Stimulated activated CD4-positive, alpha-beta T cell treated with anti-CD3 and anti-CD28 coated beads, Interleukin-1b, Interleukin-23, amount 100 ng/mL, for 48 hours (primary cell): Measurements from ENCODE around the gene BST2.

ENCODE experiments used
- DNase-seq: peaks from one replicate; pipeline ENCODE4 v3.0.0-alpha.2; 2020

BST2 gene

DNA sequence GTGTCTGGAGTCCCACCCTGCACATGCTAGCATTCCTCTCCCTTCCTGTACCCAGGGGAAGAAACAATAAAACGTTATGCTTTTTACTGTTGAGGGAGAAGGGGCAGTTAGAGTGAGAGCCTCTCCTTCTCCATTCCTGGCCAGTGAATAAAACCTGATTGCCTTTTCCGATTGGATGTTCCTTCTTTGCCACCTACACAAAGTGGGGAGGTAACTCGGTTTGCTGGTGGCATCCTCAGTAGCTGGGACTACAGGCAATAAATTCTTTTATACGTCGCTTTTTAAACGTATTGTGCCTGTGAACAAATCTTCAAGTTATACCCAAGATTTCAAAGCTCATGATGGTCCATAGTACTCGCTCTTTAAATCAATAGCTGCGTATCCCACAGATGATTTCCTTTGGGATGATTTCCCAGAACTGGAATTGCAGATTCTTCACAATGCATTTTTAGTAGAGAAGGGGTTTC lies 13.8 kb upstream of the BST2 start:
- DNase-seq: no peak

- no peak for DNase-seq
These were observed 13.3 kb upstream of the BST2 start for GRCh38 chr19:17418710-17419109.

DNA sequence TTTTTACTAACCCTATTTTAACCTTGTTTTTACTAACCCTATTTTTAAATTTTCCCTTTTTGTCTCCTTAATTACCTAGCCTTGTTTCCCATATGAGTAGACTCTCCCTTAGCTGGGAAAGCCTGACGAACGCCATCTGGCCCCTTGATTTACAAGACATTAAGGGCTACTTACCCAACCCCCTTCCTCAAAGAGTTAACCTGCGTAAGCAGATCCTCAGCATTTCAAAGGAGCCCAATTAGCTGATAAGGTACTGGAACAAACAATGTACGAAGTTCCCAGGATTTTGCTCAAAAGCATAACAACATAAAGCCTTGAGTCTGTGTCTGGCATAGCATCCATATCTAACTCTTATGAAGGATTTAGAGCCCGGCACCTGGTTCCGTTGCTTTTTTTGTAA lies 9.7 kb upstream of the BST2 start:
- no peak for DNase-seq

DNA sequence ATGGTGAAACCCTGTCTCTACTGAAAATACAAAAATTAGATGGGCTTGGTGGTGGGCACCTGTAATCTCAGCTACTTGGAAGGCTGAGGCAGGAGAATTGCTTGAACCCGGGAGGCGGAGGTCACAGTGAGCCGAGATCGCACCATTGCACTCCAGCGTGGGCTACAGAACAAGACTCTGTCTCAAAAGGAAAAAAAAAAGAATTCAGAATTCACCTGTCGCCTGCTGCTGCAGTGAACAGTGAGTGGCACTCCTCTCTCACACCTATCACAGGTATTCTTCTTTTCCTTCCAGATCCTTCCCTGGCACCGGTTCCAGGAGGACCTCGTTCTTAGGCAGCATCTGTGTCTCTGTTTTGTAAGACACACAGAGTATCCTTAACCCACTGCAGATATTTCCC lies 8.7 kb upstream of the BST2 start:
- no peak for DNase-seq

GRCh38 chr19:17411801-17412200 lies 6.4 kb upstream of the BST2 start:
- no peak for DNase-seq

- no peak for DNase-seq
These were observed 4.6 kb upstream of the BST2 start for GRCh38 chr19:17409990-17410389.

DNA sequence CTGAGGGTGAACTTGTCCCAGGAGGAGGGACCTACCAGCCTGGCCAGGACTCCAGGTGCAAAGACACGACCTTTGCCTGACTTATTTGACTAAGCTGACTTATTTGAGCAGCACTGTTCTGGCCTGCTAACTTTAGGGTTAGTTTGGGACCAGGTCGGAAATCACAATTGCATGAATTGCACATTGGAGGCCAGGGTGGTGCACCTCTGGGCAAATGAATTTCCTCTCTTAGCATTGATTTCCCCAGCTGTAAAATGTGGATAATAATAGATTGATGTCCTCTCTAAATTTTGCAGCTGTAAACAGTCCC lies 1.4 kb upstream of the BST2 start:
- no peak for DNase-seq

GRCh38 chr19:17406046-17406886 lies 836 bp upstream of the BST2 start:
- no peak for DNase-seq

DNA sequence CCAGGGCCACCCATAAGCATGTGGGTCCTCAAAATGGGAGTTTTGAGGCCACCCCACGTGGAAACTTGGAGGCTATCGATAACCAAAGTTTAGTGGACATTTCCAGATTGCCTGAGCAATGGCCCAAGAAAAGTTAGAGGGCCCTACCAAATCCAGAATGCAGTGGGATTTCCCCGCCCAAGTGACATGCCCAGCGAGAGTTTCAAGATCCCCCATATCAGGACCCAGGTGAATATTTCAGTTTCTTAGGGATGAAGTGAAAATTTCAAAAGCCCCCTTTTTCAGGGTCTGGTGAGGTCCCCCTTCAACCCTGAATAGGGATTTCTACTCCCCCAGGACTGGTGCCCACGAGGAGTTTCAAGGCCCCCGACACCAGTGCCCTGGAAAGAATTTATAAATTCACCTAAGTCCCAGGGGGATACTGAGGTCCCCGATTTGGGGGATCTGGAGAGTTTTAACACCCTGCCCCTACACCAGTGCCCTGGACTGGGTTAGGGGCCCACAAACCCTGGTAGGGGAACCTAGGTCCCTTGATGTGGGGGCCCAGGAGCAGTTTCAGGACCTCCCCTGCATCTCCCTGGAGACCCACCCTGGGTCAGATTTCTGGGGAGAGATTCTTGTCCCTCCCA lies 695 bp downstream of the BST2 start:
- peak; percentile 11 for DNase-seq

DNA sequence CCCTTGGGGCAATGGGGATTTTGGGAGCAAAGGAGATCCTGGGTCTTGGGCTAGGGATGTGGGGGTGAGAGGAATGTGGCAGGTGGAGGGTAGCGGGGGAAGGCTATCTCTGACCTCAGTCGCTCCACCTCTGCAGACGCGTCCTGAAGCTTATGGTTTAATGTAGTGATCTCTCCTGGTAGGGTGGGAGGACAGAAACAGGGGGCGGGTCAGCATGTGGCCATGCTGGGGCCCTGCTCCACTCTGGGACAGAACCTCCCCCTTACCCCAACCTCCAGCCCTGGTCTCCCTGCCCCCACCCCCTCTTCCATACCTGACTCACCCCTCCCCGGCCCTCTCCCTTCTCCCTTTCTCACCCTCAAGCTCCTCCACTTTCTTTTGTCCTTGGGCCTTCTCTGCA lies 1.4 kb downstream of the BST2 start:
- no peak for DNase-seq

GRCh38 chr19:17402982-17403855 lies 2.2 kb downstream of the BST2 start:
- peak; percentile 47 for DNase-seq

- DNase-seq: no peak
These were observed 3.8 kb downstream of the BST2 start for GRCh38 chr19:17401628-17402027.

DNA sequence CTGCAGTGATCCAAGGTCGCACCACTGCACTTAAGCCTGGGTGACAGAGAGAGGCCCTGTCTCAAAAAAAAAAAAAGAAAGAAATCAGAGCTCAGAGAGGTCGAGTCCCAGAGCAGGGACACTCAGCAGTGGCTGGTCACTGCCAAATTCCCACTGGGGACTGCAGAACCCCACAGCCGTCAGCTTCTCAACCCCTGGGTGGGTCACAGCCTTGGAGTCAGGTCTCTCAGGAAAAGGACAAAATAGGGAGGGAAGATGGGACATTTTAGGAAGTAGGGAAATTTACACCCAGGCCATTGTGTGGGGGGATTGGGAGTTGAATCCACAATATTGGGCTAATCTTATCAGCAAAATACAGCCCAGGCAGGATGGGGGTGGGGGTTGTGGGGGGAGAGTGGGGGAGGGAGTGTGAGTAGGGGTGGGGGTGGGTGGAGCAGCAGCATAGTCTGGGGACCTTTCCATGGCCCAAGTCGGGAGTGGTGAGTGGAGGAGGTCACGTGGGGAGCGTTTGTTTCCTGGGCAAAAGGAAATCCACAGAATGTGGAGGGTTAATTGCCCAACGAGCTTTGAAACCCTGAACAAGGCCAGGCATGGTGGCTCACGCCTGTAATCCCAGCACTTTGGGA lies 6.4 kb downstream of the BST2 start:
- DNase-seq: no peak

GRCh38 chr19:17394891-17395415 lies 10.5 kb downstream of the BST2 start:
- peak; percentile 79 for DNase-seq

GRCh38 chr19:17393914-17394313 lies 11.5 kb downstream of the BST2 start, which contains the start of gene CCDC194:
Gene CCDC194, minus strand, starts transcription at chr19:17394196. Its CDS starts 38 bp downstream, at chr19:17394158.
- no peak for DNase-seq

- no peak for DNase-seq
These were observed 12.4 kb downstream of the BST2 start for GRCh38 chr19:17393002-17393401.

DNA sequence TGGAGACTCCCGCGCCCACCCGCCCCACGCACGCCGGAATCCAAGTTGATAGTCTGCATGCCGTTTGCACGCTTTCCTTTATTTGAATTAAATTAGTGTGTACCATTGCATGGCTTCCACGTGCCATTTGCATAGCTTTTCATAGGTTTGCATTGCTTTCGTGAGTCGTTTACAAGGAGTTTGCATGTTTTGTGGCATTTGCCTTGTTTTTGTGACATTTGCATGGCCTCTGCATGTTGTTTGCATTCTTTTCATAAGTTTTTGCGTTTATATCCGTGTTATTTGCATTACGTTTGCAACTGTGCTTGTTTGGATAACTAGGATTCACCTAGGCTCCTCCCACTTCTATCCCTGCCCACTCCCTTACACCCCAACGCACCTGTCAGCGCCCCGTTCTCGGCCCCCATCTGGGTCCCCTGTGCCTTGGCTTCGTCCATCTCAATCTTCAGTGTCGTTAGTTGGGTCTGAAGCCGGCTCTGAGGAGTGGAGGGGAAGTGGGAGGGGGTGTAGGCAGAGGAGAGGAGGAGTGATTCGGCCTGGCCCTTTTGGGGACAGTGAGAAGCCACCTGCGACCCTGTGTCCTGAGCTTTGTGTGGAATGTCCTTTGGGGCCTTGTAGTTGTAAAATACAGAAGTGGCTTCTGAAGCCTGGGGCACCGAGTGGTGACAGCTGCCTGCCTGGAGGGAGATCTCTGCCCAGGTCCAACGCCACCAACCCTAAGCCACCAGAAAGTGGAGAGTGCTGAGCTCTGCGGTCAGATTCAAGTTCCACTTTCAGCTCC lies 13.9 kb downstream of the BST2 start:
- no peak for DNase-seq

GRCh38 chr19:17390665-17391370 lies 14.6 kb downstream of the BST2 start:
- DNase-seq: peak; percentile 91

- DNase-seq: no peak
These were observed 15.3 kb downstream of the BST2 start for GRCh38 chr19:17389957-17390664.

GRCh38 chr19:17389288-17389687 lies 16.1 kb downstream of the BST2 start:
- no peak for DNase-seq
